GM23338 (cell line): Measurements from ENCODE around the gene SORCS2. TPM values are rescaled to one million over a fixed set of nuclear protein-coding genes. Genes with fewer than 3 reads are reported as not detected.

Experiments
- ATAC-seq: fragments of 200-7000 bp; cut with Tn5 transposase; 3 replicates; pipeline ENCODE4 v1.9.1; 2020
- DNase-seq: peaks from one replicate; pipeline ENCODE4 v3.0.0-alpha.2; 2015; ENCODE audit warnings: low spot score
- H2AFZ ChIP-seq: fragments of 200-600 bp; sonication (generic); 2 replicates; pipeline ENCODE4 v1.8.0; 2016; ENCODE audit warnings: antibody characterized with exemption, mild to moderate bottlenecking, moderate library complexity
- H3F3A ChIP-seq: fragments of 200-600 bp; sonication (generic); replicated peaks from 2 replicates; pipeline ENCODE4 v1.8.0; 2017; ENCODE audit warnings: antibody characterized with exemption, mixed run types, low read depth
- H3K27ac ChIP-seq: fragments of 200-600 bp; sonication (generic); 2 replicates; pipeline ENCODE4 v1.6.1; 2016; ENCODE audit warnings: low read depth
- H3K27me3 ChIP-seq: fragments of 200-600 bp; sonication (generic); 2 replicates; pipeline ENCODE4 v1.8.0; 2016; ENCODE audit warnings: mild to moderate bottlenecking, mixed run types, moderate library complexity; ENCODE audit not compliant: insufficient read depth
- H3K36me3 ChIP-seq: fragments of 200-600 bp; sonication (generic); 2 replicates; pipeline ENCODE4 v1.8.0; 2016; ENCODE audit warnings: mild to moderate bottlenecking; ENCODE audit not compliant: insufficient read depth
- H3K4me1 ChIP-seq: fragments of 200-600 bp; sonication (generic); 2 replicates; pipeline ENCODE4 v1.8.0; 2016; ENCODE audit warnings: mild to moderate bottlenecking, moderate library complexity; ENCODE audit not compliant: insufficient read depth
- H3K4me2 ChIP-seq: fragments of 200-600 bp; sonication (generic); 2 replicates; pipeline ENCODE4 v1.7.1; 2017; ENCODE audit warnings: mixed run types
- H3K4me3 ChIP-seq: fragments of 200-600 bp; sonication (generic); 2 replicates; pipeline ENCODE4 v1.6.1; 2016; ENCODE audit warnings: mixed run types
- H3K79me2 ChIP-seq: fragments of 200-600 bp; sonication (generic); replicated peaks from 2 replicates; pipeline ENCODE4 v1.8.0; 2017; ENCODE audit warnings: mild to moderate bottlenecking; ENCODE audit not compliant: insufficient read depth
- H3K9me2 ChIP-seq: fragments of 200-600 bp; sonication (generic); 2 replicates; pipeline ENCODE4 v1.8.0; 2017; ENCODE audit not compliant: insufficient read depth
- H4K20me1 ChIP-seq: fragments of 200-600 bp; sonication (generic); replicated peaks from 2 replicates; pipeline ENCODE4 v1.8.0; 2017; ENCODE audit warnings: mild to moderate bottlenecking; ENCODE audit not compliant: insufficient read depth
- H3K27ac Mint-ChIP-seq: 2 replicates; pipeline ENCODE4 v1.8.0; 2020; ENCODE audit warnings: inconsistent platforms, mild to moderate bottlenecking, moderate library complexity, mixed read lengths
- H3K27me3 Mint-ChIP-seq: 3 replicates; pipeline ENCODE4 v1.8.0; 2022; ENCODE audit warnings: low read depth, mild to moderate bottlenecking, moderate library complexity, mixed read lengths, inconsistent platforms; ENCODE audit not compliant: insufficient read depth, poor library complexity
- H3K36me3 Mint-ChIP-seq: 3 replicates; pipeline ENCODE4 v1.8.0; 2021; ENCODE audit warnings: low read depth, mild to moderate bottlenecking, inconsistent platforms, moderate library complexity, mixed read lengths
- H3K4me1 Mint-ChIP-seq: 3 replicates; pipeline ENCODE4 v1.8.0; 2020; ENCODE audit warnings: mild to moderate bottlenecking, inconsistent platforms, mixed read lengths
- H3K4me3 Mint-ChIP-seq: 3 replicates; pipeline ENCODE4 v1.8.0; 2021; ENCODE audit warnings: moderate library complexity, mild to moderate bottlenecking, inconsistent platforms, mixed read lengths
- H3K9me3 Mint-ChIP-seq: 3 replicates; pipeline ENCODE4 v1.8.0; 2020; ENCODE audit warnings: moderate library complexity, mild to moderate bottlenecking, inconsistent platforms, mixed read lengths
- CREB1 ChIP-seq: fragments of 250-450 bp; sonication (Bioruptor Pico); IDR thresholded peaks from 2 replicates; pipeline ENCODE4 v1.5.0; 2020; ENCODE audit warnings: low read depth, mild to moderate bottlenecking, moderate library complexity
- CTCF ChIP-seq, 2 experiments: fragments of 200-600 bp in 1 of 2; sonication (generic) in 1 of 2; conservative IDR thresholded peaks; 2 replicates each; pipeline versions ENCODE4 v1.5.1 to v1.6.1; 2016 to 2017; ENCODE audit warnings: antibody characterized with exemption in 2 of 2, low read depth in 2 of 2, mild to moderate bottlenecking in 2 of 2, moderate library complexity in 1 of 2
- ETS1 ChIP-seq: IDR thresholded peaks from 2 replicates; pipeline ENCODE4 v1.6.1; 2016; ENCODE audit warnings: antibody characterized with exemption
- EZH2 ChIP-seq: fragments of 200-600 bp; sonication (generic); IDR thresholded peaks from one replicate; pipeline ENCODE4 v1.8.0; 2017; ENCODE audit warnings: antibody characterized with exemption, mild to moderate bottlenecking, low read depth; ENCODE audit not compliant: unreplicated experiment
- EZH2phosphoT487 ChIP-seq: fragments of 200-600 bp; sonication (generic); IDR thresholded peaks from one replicate; pipeline ENCODE4 v1.8.1; 2018; ENCODE audit warnings: antibody characterized with exemption; ENCODE audit not compliant: unreplicated experiment
- JUNB ChIP-seq: IDR thresholded peaks from one replicate; pipeline ENCODE4 v1.6.1; 2016; ENCODE audit warnings: antibody characterized with exemption; ENCODE audit not compliant: unreplicated experiment
- NANOG ChIP-seq: IDR thresholded peaks from 2 replicates; pipeline ENCODE4 v1.6.1; 2016; ENCODE audit warnings: antibody characterized with exemption, borderline replicate concordance
- POLR2AphosphoS5 ChIP-seq: IDR thresholded peaks from 2 replicates; pipeline ENCODE4 v1.6.1; 2016; ENCODE audit warnings: antibody characterized with exemption, low read depth
- REST ChIP-seq: IDR thresholded peaks from one replicate; pipeline ENCODE4 v1.6.1; 2018; ENCODE audit warnings: antibody characterized with exemption; ENCODE audit not compliant: unreplicated experiment
- STAT1 ChIP-seq: IDR thresholded peaks from one replicate; pipeline ENCODE4 v1.6.1; 2016; ENCODE audit warnings: antibody characterized with exemption; ENCODE audit not compliant: unreplicated experiment
- ZNF114 ChIP-seq: fragments of 250-450 bp; sonication (Bioruptor Pico); IDR thresholded peaks from 2 replicates; pipeline ENCODE4 v1.5.0; 2020; ENCODE audit warnings: mild to moderate bottlenecking, moderate library complexity
- ZNF331 ChIP-seq: fragments of 250-450 bp; sonication (Bioruptor Pico); IDR thresholded peaks from 2 replicates; pipeline ENCODE4 v1.5.0; 2020; ENCODE audit warnings: low read depth, mild to moderate bottlenecking, moderate library complexity
- ZNF462 ChIP-seq: fragments of 250-450 bp; sonication (Bioruptor Pico); IDR thresholded peaks from 2 replicates; pipeline ENCODE4 v1.5.0; 2020; ENCODE audit warnings: mild to moderate bottlenecking, moderate library complexity
- polyA plus RNA-seq: library from polyadenylated mRNA; unstranded; fragments of >200 nt; fragmentation: Nextera tagmentation; extraction: Ambion mirVana; gene quantifications from 2 replicates; pipeline ENCODE4 v1.2.1, GENCODE V29; 2016
- total RNA-seq: library from RNA; depleted of rRNA; stranded (reverse); fragments of >200 nt; shearing (Covaris generic); gene quantifications from 2 replicates; pipeline ENCODE4 v1.2.3, GENCODE V29; 2014

SORCS2 gene
- total and polyA plus RNA-seq, 2 experiments from 2014 or later: 0.47 to 2.4 TPM

- Histone ChIP-seq H3K4me2 (no peak overlapping the region), H3K27me3 (no peaks in the 10 kb centered on the region), H3F3A (no peaks in the 10 kb centered on the region), H3K4me1 (no peaks in the 10 kb centered on the region), H3K9me2 (0 out of 2 replicates have a peak, but pooled peaks cover 4% of the 10 kb centered on the region), H3K79me2 (no peaks in the 10 kb centered on the region), H2AFZ (no peak overlapping the region), H3K27ac (no peak overlapping the region), H3K36me3 (no peaks in the 10 kb centered on the region), H3K4me3 (no peak overlapping the region), H4K20me1 (no peaks in the 10 kb centered on the region)
- Mint-ChIP-seq H3K36me3 (no peaks in the 10 kb centered on the region; the same call in 2 of the 3 replicates), H3K4me1 (peaks cover 3% of the 10 kb centered on the region; the same call in 1 of the 3 replicates), H3K4me3 (no peak overlapping the region), H3K27me3 (peaks cover 13% of the 10 kb centered on the region), H3K27ac (no peak overlapping the region), H3K9me3 (peaks cover 2% of the 10 kb centered on the region; the same call in 2 of the 3 replicates)
- ATAC-seq: no peak; the same call in 2 of the 3 replicates
- no peak for DNase-seq
- TF ChIP-seq EZH2 (no peak), CREB1 (CRISPR knock-in tag) (no peak), ZNF331 (CRISPR knock-in tag) (no peak), POLR2AphosphoS5 (no peak), JUNB (no peak), STAT1 (no peak), NANOG (no peak), ETS1 (no peak), ZNF114 (CRISPR knock-in tag) (no peak), REST (no peak), CTCF (conservative IDR thresholded peaks at IDR 0.05; ENCODE audit: low read depth in 2 of 2) (no peak), EZH2phosphoT487 (no peak), ZNF462 (CRISPR knock-in tag) (no peak)
Observed at GRCh38 chr4:7398104-7398423, 205.7 kb downstream of the SORCS2 start.
